Peyer's patch (tissue), 4 donors: ENCODE data around the gene EYA3. TPM values are rescaled to one million over a fixed set of nuclear protein-coding genes. Genes with fewer than 3 reads are reported as not detected.
A peak's percentile ranks its signal among the peaks of the same experiment; 100 is the strongest.

Source experiments
- DNase-seq, 3 donors: peaks; one replicate each; pipeline ENCODE4 v3.0.0-alpha.2; 2017 to 2019
- H3K27ac ChIP-seq, 4 donors: fragments of 200-600 bp; sonication (generic); one replicate each; pipeline ENCODE4 v1.5.1; 2016 to 2019
- H3K27me3 ChIP-seq, 2 donors: fragments of 200-600 bp; sonication (generic); one replicate each; pipeline ENCODE4 v1.5.1; 2019
- H3K36me3 ChIP-seq, 3 donors: fragments of 200-600 bp; sonication (generic); one replicate each; pipeline ENCODE4 v1.5.1; 2016 to 2019
- H3K4me1 ChIP-seq, 4 donors: fragments of 200-600 bp; sonication (generic); one replicate each; pipeline ENCODE4 v1.5.1; 2016 to 2019
- H3K4me3 ChIP-seq, 4 donors: fragments of 200-600 bp; sonication (generic); 1 replicate in 3 of 4; 2 replicates in 1 of 4; pipeline ENCODE4 v1.5.1; 2016 to 2019; ENCODE audit warnings: mild to moderate bottlenecking in 1 of 4
- H3K9me3 ChIP-seq, 4 donors: fragments of 200-600 bp; sonication (generic); one replicate each; pipeline ENCODE4 v1.5.1; 2016 to 2019; ENCODE audit warnings: mild to moderate bottlenecking in 1 of 4
- CTCF ChIP-seq, 6 experiments: fragments of 450-650 bp in 4 of 6; fragments of 200-600 bp in 2 of 6; sonication (generic) in 1 of 6; IDR thresholded peaks; one replicate each; pipeline ENCODE4 v1.5.1; 2017 to 2019; ENCODE audit warnings: antibody characterized with exemption in 6 of 6, mild to moderate bottlenecking in 3 of 6, moderate library complexity in 1 of 6
- POLR2A ChIP-seq, 2 donors: fragments of 450-650 bp; IDR thresholded peaks; one replicate each; pipeline ENCODE4 v1.5.1; 2017; ENCODE audit warnings: antibody characterized with exemption in 2 of 2, mild to moderate bottlenecking in 2 of 2, moderate library complexity in 2 of 2
- small RNA-seq, 2 donors: library from RNA; depleted of rRNA; stranded (forward); fragments of <200 nt; gene quantifications; one replicate each; pipeline ENCODE3, GENCODE V24; 2016
- total RNA-seq, 4 donors: library from RNA; depleted of rRNA; stranded (reverse); fragments of >200 nt; gene quantifications; one replicate each; pipeline ENCODE4 v1.1.0, GENCODE V29; 2016

Gene EYA3
- total RNA-seq, 4 donors from 2014 or later: 17.1 to 32.2 (median 23.4) TPM

GRCh38 chr1:27931759-27932158, 156.7 kb downstream of the EYA3 start:
- H3K4me3 ChIP-seq: no peak overlapping the region
- H3K36me3 ChIP-seq: no peaks in the 10 kb centered on the region
- H3K4me1 ChIP-seq: no peaks in the 10 kb centered on the region
- H3K9me3 ChIP-seq: no peaks in the 10 kb centered on the region
- TF ChIP-seq POLR2A (IDR thresholded peaks at IDR 0.05): no peak
- no peak for TF ChIP-seq CTCF (IDR thresholded peaks at IDR 0.05)
- H3K27ac ChIP-seq: no peak overlapping the region
- no peaks in the 10 kb centered on the region for H3K27me3 ChIP-seq
- DNase-seq: no peak

DNA sequence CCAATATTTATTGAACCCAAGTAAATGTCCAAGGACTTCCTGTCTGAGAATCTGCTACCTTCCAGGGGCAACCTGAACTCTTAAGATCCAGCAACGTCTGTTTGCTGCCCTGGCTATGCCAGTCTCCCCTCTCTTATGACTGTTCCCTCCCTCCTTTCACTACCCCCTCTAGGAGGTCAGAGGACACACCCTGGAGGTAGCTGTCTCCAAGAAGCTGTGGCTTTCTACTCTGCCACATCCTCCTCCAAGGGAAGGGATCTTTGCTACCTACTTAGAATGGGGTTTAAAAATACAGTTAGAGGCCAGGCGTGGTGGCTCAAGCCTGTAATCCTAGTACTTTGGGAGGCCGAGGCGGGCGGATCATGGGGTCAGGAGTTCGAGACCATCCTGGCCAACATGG, 157.2 kb downstream of the EYA3 start:
- Histone ChIP-seq H3K9me3 (no peaks in the 10 kb centered on the region), H3K4me3 (no peak overlapping the region), H3K27ac (no peak overlapping the region), H3K27me3 (no peaks in the 10 kb centered on the region), H3K36me3 (no peaks in the 10 kb centered on the region), H3K4me1 (no peaks in the 10 kb centered on the region)
- DNase-seq: peak in 1 of 3 donors; percentile 1
- TF ChIP-seq POLR2A (IDR thresholded peaks at IDR 0.05) (no peak), CTCF (IDR thresholded peaks at IDR 0.05) (no peak)

- TF ChIP-seq POLR2A (IDR thresholded peaks at IDR 0.05): no peak
- TF ChIP-seq CTCF (IDR thresholded peaks at IDR 0.05): no peak
- no peak for DNase-seq
- Histone ChIP-seq H3K9me3 (no peaks in the 10 kb centered on the region), H3K4me3 (no peak overlapping the region), H3K27ac (no peak overlapping the region), H3K27me3 (no peaks in the 10 kb centered on the region), H3K36me3 (no peaks in the 10 kb centered on the region), H3K4me1 (no peaks in the 10 kb centered on the region)
Measured at GRCh38 chr1:27928216-27928954, 160.0 kb downstream of the EYA3 start.

GRCh38 chr1:27922272-27922671, 166.1 kb downstream of the EYA3 start:
- TF ChIP-seq CTCF (IDR thresholded peaks at IDR 0.05): no peak
- TF ChIP-seq POLR2A (IDR thresholded peaks at IDR 0.05): no peak
- DNase-seq: no peak

More at GRCh38 chr1:27922272-27922671, 166.1 kb downstream of the EYA3 start:
- Histone ChIP-seq H3K36me3 (no peaks in the 10 kb centered on the region), H3K9me3 (no peaks in the 10 kb centered on the region), H3K27ac (peak overlapping the region in 1 of 4 donors; percentile 39), H3K27me3 (no peaks in the 10 kb centered on the region), H3K4me3 (no peak overlapping the region), H3K4me1 (peaks cover 0 to 6% (median 1%) of the 10 kb centered on the region in 4 donors)

Small RNA genes within 50 kb of the gene (small RNA-seq; reads per million reads assigned to genes)
- gene RN7SL559P: 0 to 0.06 reads per million in 2 donors

Other genes with a start within 250 kb of the EYA3 start
- gene THEMIS2, start 216.1 kb downstream of the EYA3 start, total RNA-seq: 10 to 100 TPM in 3 of 4 donors, 1 to 10 TPM in 1; 8.1 to 86.6 (median 22.8) TPM
- 10 to 100 TPM in 2 of 4 donors, 1 to 10 TPM in 2; 8.2 to 23.1 (median 10.0) TPM for gene RPA2, start 174.0 kb downstream of the EYA3 start, total RNA-seq
- 10 to 100 TPM in 3 of 4 donors, 1 to 10 TPM in 1; 6.6 to 43.4 (median 31.6) TPM for gene SMPDL3B, start 153.6 kb downstream of the EYA3 start, total RNA-seq
- 10 to 100 TPM in 3 of 4 donors, 1 to 10 TPM in 1; 5.8 to 13.9 (median 11.8) TPM for gene XKR8, start 128.6 kb downstream of the EYA3 start, total RNA-seq
- 1 to 10 TPM in 3 of 4 donors, under 1 TPM in 1; 0.53 to 1.8 (median 1.7) TPM for gene PTAFR, start 88.1 kb upstream of the EYA3 start, total RNA-seq
- 10 to 100 TPM; 25.9 to 52.8 (median 33.0) TPM for gene DNAJC8, start 144.4 kb upstream of the EYA3 start, total RNA-seq
- gene ATP5IF1, start 147.5 kb upstream of the EYA3 start, total RNA-seq: 100 to 1,000 TPM; 180 to 381 (median 358) TPM
- gene SESN2, start 170.9 kb upstream of the EYA3 start, total RNA-seq: 10 to 100 TPM in 3 of 4 donors, 1 to 10 TPM in 1; 4.1 to 33.8 (median 26.1) TPM
- 10 to 100 TPM; 27.2 to 68.0 (median 32.2) TPM for gene MED18, start 240.4 kb upstream of the EYA3 start, total RNA-seq